HCEC 1CT (cell line): ENCODE data around the gene NOTUM.

ENCODE experiments used
- DNase-seq: peaks from one replicate; pipeline ENCODE4 v3.0.0-alpha.2; 2017

The NOTUM gene

GRCh38 chr17:81908793-81909192 lies 52.2 kb downstream of the NOTUM start:
- DNase-seq = no peak

DNA sequence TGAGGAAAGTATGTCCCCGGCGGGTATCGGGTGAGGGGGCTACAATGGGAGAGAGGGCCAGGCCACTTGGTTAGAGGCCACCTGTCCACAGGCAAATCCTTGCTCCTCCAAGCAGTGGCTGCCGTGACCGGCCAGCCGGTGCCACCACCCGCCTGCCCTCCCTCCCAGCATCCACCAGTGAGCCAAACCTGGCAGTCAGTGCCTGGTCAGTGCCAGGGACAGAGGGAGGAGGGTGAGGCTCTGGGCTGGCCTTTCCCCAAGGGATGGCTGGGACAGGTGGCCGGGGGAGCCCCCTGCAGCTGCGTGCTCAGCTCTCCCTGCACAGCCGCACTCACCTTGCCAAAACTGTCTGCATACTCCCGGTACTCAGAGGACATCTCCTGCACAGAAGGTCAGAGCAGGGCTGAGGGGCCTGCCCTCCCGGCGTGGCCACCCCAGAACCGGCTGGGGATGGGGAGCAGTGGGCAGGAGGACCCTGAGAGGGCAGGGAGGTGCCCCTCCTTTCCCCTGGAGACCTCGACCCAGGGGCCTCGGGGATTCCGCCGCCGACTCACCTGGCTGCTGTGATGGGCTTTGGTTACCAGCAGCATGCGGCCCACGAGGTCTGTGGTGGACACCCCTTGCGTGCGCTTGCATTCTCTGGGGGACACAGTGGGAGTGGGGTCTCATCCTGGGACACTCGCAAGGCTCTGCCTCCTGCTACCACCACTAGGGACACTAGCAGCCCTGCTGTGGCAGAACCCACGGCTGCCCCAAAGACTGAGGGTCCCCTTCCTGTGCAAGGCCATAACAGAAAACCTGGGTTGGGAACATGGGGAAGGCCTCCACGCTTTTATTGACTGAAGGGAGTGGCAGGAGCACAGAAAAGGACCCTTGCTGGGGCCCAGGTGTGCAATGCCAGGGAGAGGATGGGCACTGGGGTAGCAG lies 53.5 kb downstream of the NOTUM start:
- DNase-seq = no peak

GRCh38 chr17:81906476-81907218 lies 54.3 kb downstream of the NOTUM start:
- DNase-seq = no peak

DNA sequence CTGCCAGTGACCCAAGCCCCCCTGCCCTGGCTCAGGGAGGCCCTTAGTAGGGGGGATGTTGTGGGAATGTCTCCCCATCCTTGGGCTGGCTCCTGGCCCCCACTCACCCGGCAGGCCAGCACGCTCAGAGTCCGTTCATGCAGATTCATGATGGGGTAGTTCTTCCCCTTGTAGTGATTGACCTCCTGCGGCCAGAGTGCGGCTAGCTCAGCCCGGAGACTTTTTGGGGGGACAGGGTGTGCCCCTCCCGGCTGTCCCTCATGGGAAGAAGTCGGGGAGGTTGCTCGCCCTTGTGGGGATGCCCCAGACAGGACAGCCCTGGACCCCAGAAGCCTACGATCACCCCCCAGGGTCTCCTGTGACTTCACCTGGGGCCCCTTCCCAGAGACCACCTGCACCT lies 55.0 kb downstream of the NOTUM start:
- DNase-seq = no peak

- no peak for DNase-seq
Observed at GRCh38 chr17:81905424-81905875, 55.5 kb downstream of the NOTUM start.

- DNase-seq = no peak
Observed at GRCh38 chr17:81904600-81905423, 56.2 kb downstream of the NOTUM start.

GRCh38 chr17:81903896-81904599 lies 56.9 kb downstream of the NOTUM start:
- no peak for DNase-seq

- DNase-seq = no peak
Observed at GRCh38 chr17:81903415-81903831, 57.6 kb downstream of the NOTUM start.

GRCh38 chr17:81902653-81903414 lies 58.2 kb downstream of the NOTUM start:
- DNase-seq = no peak
